Small intestine (tissue), 7 donors: ENCODE data around the gene CMIP. TPM values are rescaled to one million over a fixed set of nuclear protein-coding genes. Genes with fewer than 3 reads are reported as not detected.

ENCODE experiments used
- DNase-seq, 2 donors: peaks; one replicate each; pipeline versions ENCODE4 v3.0.0 to v3.0.0-alpha.2; 2013
- FAIRE-seq: peaks from 2 replicates; lab custom pipeline; 2012; peaks lifted over from hg19 to GRCh38; lab: Jason Lieb, UNC
- H3K27ac ChIP-seq, 3 donors: one replicate each; pipeline ENCODE4 v1.5.1; 2013; ENCODE audit warnings: low read length in 2 of 3, mild to moderate bottlenecking in 2 of 3, control low read depth in 1 of 3, inconsistent platforms in 1 of 3, low read depth in 1 of 3, moderate library complexity in 1 of 3
- H3K27me3 ChIP-seq, 3 donors: one replicate each; pipeline ENCODE4 v1.6.1; 2013; ENCODE audit warnings: low read length in 3 of 3, inconsistent platforms in 1 of 3; ENCODE audit not compliant: control insufficient read depth in 3 of 3, insufficient read depth in 3 of 3
- H3K36me3 ChIP-seq, 3 donors: one replicate each; pipeline ENCODE4 v1.6.1; 2013; ENCODE audit warnings: low read length in 3 of 3, inconsistent platforms in 1 of 3, low read depth in 1 of 3, mild to moderate bottlenecking in 1 of 3, moderate library complexity in 1 of 3; ENCODE audit not compliant: control insufficient read depth in 3 of 3, insufficient read depth in 2 of 3
- H3K4me1 ChIP-seq, 3 donors: one replicate each; pipeline ENCODE4 v1.6.1; 2013; ENCODE audit warnings: low read length in 2 of 3, inconsistent platforms in 1 of 3, low read depth in 1 of 3, mild to moderate bottlenecking in 1 of 3, moderate library complexity in 1 of 3; ENCODE audit not compliant: control insufficient read depth in 3 of 3, insufficient read depth in 2 of 3
- H3K4me3 ChIP-seq, 3 donors: one replicate each; pipeline ENCODE4 v1.5.1; 2013; ENCODE audit warnings: low read length in 3 of 3, control low read depth in 1 of 3, inconsistent platforms in 1 of 3, low read depth in 1 of 3, mild to moderate bottlenecking in 1 of 3, moderate library complexity in 1 of 3
- H3K9me3 ChIP-seq, 2 donors: one replicate each; pipeline ENCODE4 v1.6.1; 2013; ENCODE audit warnings: low read depth in 1 of 2, low read length in 1 of 2; ENCODE audit not compliant: control insufficient read depth in 2 of 2, insufficient read depth in 1 of 2
- WGBS, 3 donors: extraction: QIAGEN DNeasy Blood & Tissue Kit; methylation state at CpG; one replicate each; pipeline ENCODE4 v1.1.7; 2013; 5-methylcytosine and 5-hydroxymethylcytosine counted together
- polyA plus RNA-seq, 4 donors: library from polyadenylated mRNA; stranded (reverse) in 3 of 4; unstranded in 1 of 4; fragments of 200-250 nt in 3 of 4; fragments of 120-200 nt in 1 of 4; gene quantifications; one replicate each; pipeline versions ENCODE4 v1.2.1 to v1.2.3, GENCODE V29; 2013
- donor health status: healthy with polysubstance abuse.
- donor health status: control.
- donor health status: control.
- donor health status: Bipolar disorder and iron deficiency.
- donor health status: healthy.

The CMIP gene
- polyA plus RNA-seq, 4 donors = 43.8 to 74.7 (median 55.7) TPM

DNA sequence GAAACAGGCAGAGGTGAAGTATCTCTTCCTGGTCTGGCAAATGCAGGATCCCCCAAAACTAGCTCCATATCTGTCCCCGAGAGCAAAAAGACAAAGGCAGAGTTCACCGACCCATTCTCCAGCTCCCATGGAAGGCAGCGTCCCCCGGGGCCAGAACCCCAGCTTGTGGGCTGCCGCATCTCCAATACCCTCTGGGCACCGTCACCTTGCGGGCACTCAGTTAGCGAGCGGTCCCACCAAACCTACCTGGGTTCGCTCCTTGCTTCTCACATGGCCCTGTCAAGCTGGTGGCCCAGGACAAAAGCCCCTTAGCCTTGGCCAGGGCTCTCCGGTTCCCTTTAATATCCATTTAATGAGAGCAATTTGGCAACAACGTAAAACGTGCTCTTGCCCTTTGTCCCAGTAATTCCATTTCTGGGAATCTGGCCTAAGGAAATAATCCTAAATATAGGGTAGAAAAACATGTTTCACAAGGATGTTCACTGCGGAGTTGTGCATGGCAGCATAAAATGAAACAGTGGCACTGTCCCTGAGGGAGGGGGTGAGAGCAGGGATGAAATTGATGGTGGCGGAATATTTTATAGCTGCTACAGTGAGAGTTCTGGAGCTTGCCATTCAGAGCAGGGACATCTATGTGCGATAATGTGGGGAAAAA, 157.1 kb downstream of the CMIP start:
- WGBS, 3 donors = 70 to 78% (median 77%) methylated on average over 16 of the region's 16 CpGs
- Histone ChIP-seq H3K4me1 (peaks cover 0 to 16% (median 11%) of the 10 kb centered on the region in 3 donors), H3K27ac (peak overlapping the region in 1 of 3 donors; percentile 51), H3K27me3 (no peaks in the 10 kb centered on the region), H3K9me3 (no peaks in the 10 kb centered on the region), H3K4me3 (no peak overlapping the region), H3K36me3 (peaks cover 0 to 37% (median 0%) of the 10 kb centered on the region in 3 donors)
- FAIRE-seq (no peak), DNase-seq (no peak)

- no peaks in the 10 kb centered on the region for H3K27me3 ChIP-seq
- peaks cover 0 to 43% (median 0%) of the 10 kb centered on the region in 3 donors for H3K36me3 ChIP-seq
- FAIRE-seq (no peak), DNase-seq (no peak)
- no peak overlapping the region for H3K27ac ChIP-seq
- H3K4me1 ChIP-seq = peaks cover 0 to 14% (median 11%) of the 10 kb centered on the region in 3 donors
- H3K9me3 ChIP-seq = no peaks in the 10 kb centered on the region
- WGBS, 3 donors = 85 to 88% (median 86%) methylated on average over 13 of the region's 13 CpGs
- no peak overlapping the region for H3K4me3 ChIP-seq
These were observed 157.7 kb downstream of the CMIP start for GRCh38 chr16:81602256-81602776.

DNA sequence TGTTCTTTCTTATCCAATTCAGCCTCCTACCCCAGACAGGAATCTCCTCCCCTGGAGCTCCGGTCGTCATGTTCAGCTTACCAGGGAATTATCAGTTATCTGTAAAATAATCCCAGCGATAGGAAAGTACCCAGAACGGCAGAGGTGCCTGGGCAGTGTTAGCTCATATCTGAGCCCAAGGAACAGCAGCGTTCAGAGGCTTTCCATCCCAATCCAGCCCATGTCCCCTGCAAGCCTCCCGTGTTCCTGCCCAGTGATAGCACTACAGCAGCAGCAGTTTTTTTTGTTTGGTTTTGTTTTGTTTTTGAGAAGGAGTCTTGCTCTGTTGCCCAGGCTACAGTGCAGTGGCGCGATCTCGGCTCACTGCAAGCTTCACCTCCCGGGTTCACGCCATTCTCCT, 158.2 kb downstream of the CMIP start:
- Histone ChIP-seq H3K27me3 (no peaks in the 10 kb centered on the region), H3K27ac (no peak overlapping the region), H3K4me3 (no peak overlapping the region), H3K9me3 (no peaks in the 10 kb centered on the region), H3K4me1 (peaks cover 0 to 9% (median 6%) of the 10 kb centered on the region in 3 donors), H3K36me3 (peaks cover 0 to 48% (median 2%) of the 10 kb centered on the region in 3 donors)
- WGBS, 3 donors = 76 to 87% (median 83%) methylated on average over 11 of the region's 11 CpGs
- DNase-seq (no peak), FAIRE-seq (no peak)

DNA sequence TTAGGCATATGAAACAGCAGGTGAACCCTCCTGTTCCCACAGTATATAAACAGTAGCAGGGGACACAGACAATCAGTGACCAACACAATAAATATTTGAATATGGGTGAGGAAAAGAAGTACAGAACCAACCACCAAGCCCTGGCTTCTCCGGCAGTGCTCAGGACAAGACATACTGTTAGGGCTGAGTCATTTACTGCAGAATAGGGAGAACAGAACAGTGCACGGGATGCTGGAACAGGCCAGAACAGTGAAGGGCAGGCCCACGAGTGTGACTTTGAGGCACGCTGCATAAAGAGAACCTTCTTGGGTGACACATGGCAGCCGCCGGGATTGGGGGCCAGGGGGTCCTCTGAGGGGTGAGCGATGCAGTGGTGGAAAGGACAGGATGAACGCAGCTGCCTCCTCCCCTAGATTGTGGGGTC, 160.4 kb downstream of the CMIP start:
- 85 to 87% (median 87%) methylated on average over 7 to 8 of the region's 8 CpGs for WGBS, 3 donors
- H3K4me1 ChIP-seq = peaks cover 0 to 6% (median 6%) of the 10 kb centered on the region in 3 donors
- no peak overlapping the region for H3K4me3 ChIP-seq
- H3K36me3 ChIP-seq = peaks cover 0 to 46% (median 10%) of the 10 kb centered on the region in 3 donors
- H3K27ac ChIP-seq = no peak overlapping the region
- no peak for DNase-seq
- H3K9me3 ChIP-seq = no peaks in the 10 kb centered on the region
- no peaks in the 10 kb centered on the region for H3K27me3 ChIP-seq
- FAIRE-seq = no peak

GRCh38 chr16:81606039-81606438, 161.4 kb downstream of the CMIP start:
- Histone ChIP-seq H3K9me3 (no peaks in the 10 kb centered on the region), H3K36me3 (peaks cover 0 to 57% (median 10%) of the 10 kb centered on the region in 3 donors), H3K27ac (no peak overlapping the region), H3K4me1 (peaks cover 0 to 6% (median 2%) of the 10 kb centered on the region in 3 donors), H3K27me3 (no peaks in the 10 kb centered on the region), H3K4me3 (no peak overlapping the region)
- FAIRE-seq = no peak
- DNase-seq = peak in 1 of 2 donors; percentile 70
- WGBS, 3 donors = 54 to 86% (median 68%) methylated on average over 4 of the region's 4 CpGs

DNA sequence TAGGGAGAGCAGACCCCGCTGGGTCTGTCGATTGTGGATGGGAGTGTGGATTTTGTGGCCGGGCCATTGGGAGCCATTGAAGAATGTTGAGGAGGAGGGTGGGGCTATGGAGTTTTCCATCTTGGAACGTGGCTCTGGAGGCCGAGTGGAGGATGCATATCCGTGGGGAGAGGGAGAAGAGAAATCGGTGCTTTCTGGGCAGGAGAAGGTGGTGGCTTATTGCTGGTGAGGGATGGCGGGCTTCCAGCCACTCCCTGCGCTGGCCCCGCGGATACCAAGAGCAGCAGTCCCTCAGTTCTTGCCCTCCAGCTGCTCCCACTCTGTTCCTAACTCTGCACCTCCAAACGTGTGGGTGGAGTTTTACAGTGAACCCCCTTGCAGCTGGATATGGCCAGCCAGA, 162.4 kb downstream of the CMIP start:
- Histone ChIP-seq H3K4me3 (no peak overlapping the region), H3K27ac (no peak overlapping the region), H3K4me1 (peaks cover 0 to 6% (median 0%) of the 10 kb centered on the region in 3 donors), H3K9me3 (no peaks in the 10 kb centered on the region), H3K36me3 (peaks cover 0 to 63% (median 10%) of the 10 kb centered on the region in 3 donors), H3K27me3 (no peaks in the 10 kb centered on the region)
- DNase-seq (no peak), FAIRE-seq (no peak)
- WGBS, 3 donors = 92 to 95% (median 94%) methylated on average over 12 of the region's 12 CpGs

GRCh38 chr16:81607805-81608522, 163.4 kb downstream of the CMIP start:
- H3K4me1 ChIP-seq = peaks cover 0 to 6% (median 0%) of the 10 kb centered on the region in 3 donors
- H3K27ac ChIP-seq = no peak overlapping the region
- 86 to 88% (median 87%) methylated on average over 6 of the region's 6 CpGs for WGBS, 3 donors
- H3K4me3 ChIP-seq = no peak overlapping the region
- no peak for FAIRE-seq
- H3K36me3 ChIP-seq = peaks cover 0 to 72% (median 10%) of the 10 kb centered on the region in 3 donors
- DNase-seq = no peak
- H3K27me3 ChIP-seq = no peaks in the 10 kb centered on the region
- no peaks in the 10 kb centered on the region for H3K9me3 ChIP-seq

DNA sequence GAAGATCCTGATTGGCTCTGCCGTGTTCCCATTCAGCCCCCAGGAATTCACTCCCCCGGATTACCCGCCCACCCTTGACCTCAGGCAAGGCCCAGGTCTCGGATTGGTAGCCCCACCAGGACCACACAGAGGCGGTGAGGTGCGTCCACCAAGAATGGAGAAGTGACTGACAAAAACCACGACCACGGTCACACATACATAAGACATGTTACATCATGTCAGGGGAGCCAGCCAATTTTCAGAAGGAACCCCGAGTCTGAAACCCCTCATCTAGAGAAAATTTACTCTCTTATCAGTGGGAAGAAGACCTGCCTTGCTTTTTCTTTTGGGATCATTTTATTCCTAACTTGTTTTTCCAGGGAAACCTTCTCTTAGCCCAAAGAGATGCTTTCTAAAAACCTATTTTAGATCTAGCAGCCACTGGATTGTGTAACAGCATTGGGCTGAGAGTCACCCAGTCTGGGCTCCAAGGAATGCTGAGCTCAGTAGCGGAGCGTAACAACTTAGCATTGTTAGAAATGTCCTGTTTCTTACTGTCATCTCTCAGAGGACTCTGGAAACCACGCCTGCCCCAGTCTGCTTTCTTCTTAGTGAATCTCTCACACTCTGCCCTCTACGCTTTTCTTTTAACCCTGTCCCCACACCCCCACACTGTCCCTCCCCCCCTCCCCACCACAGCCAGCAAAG, 164.1 kb downstream of the CMIP start:
- Histone ChIP-seq H3K4me1 (peaks cover 0 to 6% (median 0%) of the 10 kb centered on the region in 3 donors), H3K4me3 (no peak overlapping the region), H3K27me3 (no peaks in the 10 kb centered on the region), H3K9me3 (no peaks in the 10 kb centered on the region), H3K27ac (no peak overlapping the region), H3K36me3 (peaks cover 0 to 75% (median 10%) of the 10 kb centered on the region in 3 donors)
- 76 to 87% (median 85%) methylated on average over 13 of the region's 13 CpGs for WGBS, 3 donors
- no peak for DNase-seq
- no peak for FAIRE-seq
